SK-N-SH (cell line): ENCODE results near the gene FKBP6. TPM values are rescaled to one million over a fixed set of nuclear protein-coding genes. Genes with fewer than 3 reads are reported as not detected.
"Not testable (repeated sequence)": the region's sequence is repeated elsewhere in the genome, so short reads cannot be mapped to it uniquely, and the experiment has no call there.

Source experiments
- CTCF ChIA-PET: fragments of 300-600, 350-600 bp; formaldehyde crosslinking; extraction: SDS; loops from one replicate; lab custom pipeline; 2021; lab: Yijun Ruan, JAX
- POLR2A ChIA-PET: fragments of 350-600 bp; sonication (Branson Sonifier 250); formaldehyde crosslinking; extraction: SDS; loops from one replicate; lab custom pipeline; 2020; ENCODE audit warnings: antibody characterized with exemption, inconsistent platforms; lab: Yijun Ruan, JAX
- DNase-seq: peaks from one replicate; pipeline ENCODE4 v3.0.0; 2012
- H2AFZ ChIP-seq: fragments of 200-600 bp; sonication (generic); 2 replicates; pipeline ENCODE4 v1.8.1; 2016; ENCODE audit warnings: antibody characterized with exemption, mild to moderate bottlenecking, low read depth
- H3F3A ChIP-seq: fragments of 200-600 bp; sonication (generic); replicated peaks from 2 replicates; pipeline ENCODE3; 2016; ENCODE audit warnings: antibody characterized with exemption, mild to moderate bottlenecking; ENCODE audit not compliant: insufficient read depth
- H3K27ac ChIP-seq, 2 experiments: fragments of 200-500 bp in 1 of 2; fragments of 200-600 bp in 1 of 2; sonication (Bioruptor generic) in 1 of 2; sonication (generic), shearing (Covaris generic) in 1 of 2; 2 replicates each; pipeline versions ENCODE4 v1.5.1 to v1.6.1; 2014 to 2016; ENCODE audit warnings: low read depth in 2 of 2, inconsistent platforms in 1 of 2, low read length in 1 of 2, mild to moderate bottlenecking in 1 of 2, mixed read lengths in 1 of 2
- H3K27me3 ChIP-seq: fragments of 200-600 bp; sonication (generic), shearing (Covaris generic); 2 replicates; pipeline ENCODE4 v1.6.1; 2016; ENCODE audit warnings: mixed run types; ENCODE audit not compliant: insufficient read depth
- H3K36me3 ChIP-seq, 2 experiments: fragments of 200-500 bp in 1 of 2; fragments of 200-600 bp in 1 of 2; sonication (Bioruptor generic) in 1 of 2; sonication (generic) in 1 of 2; replicated peaks in 1 of 2; 2 replicates each; pipeline versions ENCODE3 to v1.5.1; 2014 to 2016; ENCODE audit warnings: low read length in 1 of 2, mild to moderate bottlenecking in 1 of 2; ENCODE audit not compliant: insufficient read depth in 2 of 2, control insufficient read depth in 1 of 2
- H3K4me1 ChIP-seq, 2 experiments: fragments of 200-500 bp in 1 of 2; fragments of 200-600 bp in 1 of 2; sonication (Bioruptor generic) in 1 of 2; sonication (generic), shearing (Covaris generic) in 1 of 2; 2 replicates each; pipeline versions ENCODE4 v1.5.1 to v1.6.1; 2014 to 2016; ENCODE audit warnings: low read depth in 1 of 2, low read length in 1 of 2, mixed run types in 1 of 2; ENCODE audit not compliant: insufficient read depth in 2 of 2, control insufficient read depth in 1 of 2
- H3K4me2 ChIP-seq: fragments of 200-600 bp; sonication (generic), shearing (Covaris generic); 2 replicates; pipeline ENCODE4 v1.6.1; 2017; ENCODE audit warnings: mixed run types
- H3K4me3 ChIP-seq, 2 experiments: fragments of 200-500 bp in 1 of 2; fragments of 200-600 bp in 1 of 2; sonication (Bioruptor generic) in 1 of 2; sonication (generic), shearing (Covaris generic) in 1 of 2; 2 replicates each; pipeline versions ENCODE4 v1.5.1 to v1.8.1; 2014 to 2016; ENCODE audit warnings: low read depth in 2 of 2, inconsistent platforms in 1 of 2, low read length in 1 of 2, mild to moderate bottlenecking in 1 of 2, mixed read lengths in 1 of 2, moderate library complexity in 1 of 2
- H3K79me2 ChIP-seq: fragments of 200-600 bp; sonication (generic); 2 replicates; pipeline ENCODE4 v1.8.1; 2017; ENCODE audit warnings: mild to moderate bottlenecking; ENCODE audit not compliant: insufficient read depth
- H3K9ac ChIP-seq: fragments of 200-600 bp; sonication (generic); 2 replicates; pipeline ENCODE4 v1.6.1; 2017; ENCODE audit warnings: mixed run types
- H3K9me2 ChIP-seq: fragments of 200-600 bp; sonication (generic); 2 replicates; pipeline ENCODE4 v1.6.1; 2017; ENCODE audit warnings: mixed run types
- H3K9me3 ChIP-seq: fragments of 200-600 bp; sonication (generic); 2 replicates; pipeline ENCODE4 v1.6.1; 2017; ENCODE audit warnings: mixed run types, mild to moderate bottlenecking, moderate library complexity
- H4K20me1 ChIP-seq: fragments of 200-600 bp; sonication (generic); 2 replicates; pipeline ENCODE4 v1.6.1; 2017; ENCODE audit warnings: mild to moderate bottlenecking, mixed run types; ENCODE audit not compliant: insufficient read depth
- CHD2 ChIP-seq: fragments of 150-350 bp; IDR thresholded peaks from 2 replicates; pipeline ENCODE4 v1.6.1; 2018; ENCODE audit warnings: low read length; ENCODE audit not compliant: partially characterized antibody
- ELF1 ChIP-seq: IDR thresholded peaks from 2 replicates; pipeline ENCODE4 v1.4.0; 2012
- EP300 ChIP-seq, 2 experiments: IDR thresholded peaks; 2 replicates each; pipeline versions ENCODE4 v1.4.0 to v1.6.1; 2012; ENCODE audit warnings: borderline replicate concordance in 1 of 2, low read depth in 1 of 2, low read length in 1 of 2
- FOXM1 ChIP-seq: IDR thresholded peaks from 2 replicates; pipeline ENCODE4 v1.4.0; 2012; ENCODE audit warnings: low read depth, mild to moderate bottlenecking
- GABPA ChIP-seq: IDR thresholded peaks from 2 replicates; pipeline ENCODE4 v1.4.0; 2012; ENCODE audit warnings: low read depth, mild to moderate bottlenecking
- IRF3 ChIP-seq: fragments of 150-350 bp; IDR thresholded peaks from 2 replicates; pipeline ENCODE4 v1.6.1; 2016; ENCODE audit warnings: mild to moderate bottlenecking, low read depth, low read length
- MEF2A ChIP-seq: IDR thresholded peaks from 2 replicates; pipeline ENCODE4 v1.4.0; 2012; ENCODE audit warnings: low read depth, borderline replicate concordance
- NRF1 ChIP-seq: IDR thresholded peaks from 2 replicates; pipeline ENCODE4 v1.6.1; 2012; ENCODE audit warnings: low read depth, mild to moderate bottlenecking, low read length
- POLR2AphosphoS5 ChIP-seq: IDR thresholded peaks from 2 replicates; pipeline ENCODE4 v1.6.1; 2012; ENCODE audit warnings: low read depth, low read length
- RAD21 ChIP-seq: IDR thresholded peaks from 2 replicates; pipeline ENCODE4 v1.6.1; 2012; ENCODE audit warnings: mild to moderate bottlenecking, low read length
- RFX5 ChIP-seq: IDR thresholded peaks from 2 replicates; pipeline ENCODE4 v1.6.1; 2012; ENCODE audit warnings: mild to moderate bottlenecking, improper control_type of control experiment, low read length
- SIN3A ChIP-seq: IDR thresholded peaks from 2 replicates; pipeline ENCODE4 v1.6.1; 2012; ENCODE audit warnings: low read depth, mild to moderate bottlenecking, low read length, moderate library complexity, borderline replicate concordance
- SMC3 ChIP-seq: IDR thresholded peaks from 2 replicates; pipeline ENCODE4 v1.6.1; 2012; ENCODE audit warnings: low read depth, low read length, improper control_type of control experiment
- TAF1 ChIP-seq: IDR thresholded peaks from 2 replicates; pipeline ENCODE4 v1.6.1; 2012; ENCODE audit warnings: low read depth, mild to moderate bottlenecking, low read length, moderate library complexity, borderline replicate concordance
- TCF12 ChIP-seq: IDR thresholded peaks from 2 replicates; pipeline ENCODE4 v1.4.0; 2012
- USF1 ChIP-seq: IDR thresholded peaks from 2 replicates; pipeline ENCODE4 v1.4.0; 2012; ENCODE audit warnings: low read depth, borderline replicate concordance
- WGBS: methylation state at CpG from one replicate; pipeline ENCODE4 v1.1.6; 2017; ENCODE audit warnings: low lambda C conversion rate; 5-methylcytosine and 5-hydroxymethylcytosine counted together
- polyA plus RNA-seq, 3 experiments: library from polyadenylated mRNA; depleted of rRNA; stranded (reverse); fragments of >200 nt; gene quantifications; 2 replicates each; pipeline ENCODE4 v1.2.3, GENCODE V29; 2012
- TF ChIP-seq, protein P1 (sequence below): fragments of 200-600 bp; sonication (generic); IDR thresholded peaks from 2 replicates; pipeline ENCODE4 v1.6.1; 2017; ENCODE audit warnings: antibody characterized with exemption, mild to moderate bottlenecking, moderate library complexity

The FKBP6 gene
- polyA plus RNA-seq, 1 of the 3 experiments (the other 2 are of a cell fraction): not detected

DNA sequence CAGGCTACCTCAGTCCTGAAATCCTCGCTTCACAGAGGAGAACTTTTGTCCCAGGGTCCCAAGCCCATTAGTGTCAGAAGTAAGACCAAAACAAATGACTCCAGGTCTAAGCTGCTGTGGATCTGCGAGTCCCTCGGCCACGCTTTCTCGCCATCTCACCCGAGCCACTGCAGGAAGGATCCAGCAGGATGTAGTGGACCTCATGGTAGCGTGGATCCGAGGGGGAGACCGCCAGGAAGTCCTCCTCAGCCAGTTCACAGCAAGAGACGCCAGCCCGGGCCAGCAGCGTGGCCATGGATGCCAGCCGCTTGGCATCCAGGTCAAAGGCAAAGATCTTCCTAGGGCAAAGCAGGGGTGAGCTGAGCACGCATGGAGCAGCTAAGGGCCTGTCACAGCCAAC, 23.9 kb upstream of the FKBP6 start:
- peaks cover 0 to 9% of the 10 kb centered on the region in 2 experiments; a peak in 1 of 4 replicates for H3K4me1 ChIP-seq
- peaks cover 24% of the 10 kb centered on the region; the same call in 1 of the 2 replicates for H3K79me2 ChIP-seq
- WGBS: 99% methylated on average over 10 of the region's 14 CpGs
- no peaks in the 10 kb centered on the region for H3K9me2 ChIP-seq
- DNase-seq: no peak
- no peak overlapping the region for H2AFZ ChIP-seq
- H3K27ac ChIP-seq: no peak overlapping the region
- no peak overlapping the region for H3K4me3 ChIP-seq
- TF ChIP-seq EP300 (IDR thresholded peaks at IDR 0.05; ENCODE audit: borderline replicate concordance in 1 of 2, low read depth in 1 of 2, low read length in 1 of 2) (no peak), CHD2 (no peak), POLR2AphosphoS5 (no peak), ELF1 (no peak), TCF12 (no peak), GABPA (no peak), RFX5 (no peak), MEF2A (no peak), IRF3 (no peak), SIN3A (no peak), NRF1 (no peak), USF1 (no peak), TAF1 (no peak), FOXM1 (no peak), SMC3 (no peak)
- no peaks in the 10 kb centered on the region for H4K20me1 ChIP-seq
- ChIA-PET CTCF (interaction anchor here (0.7 kb wide), 1 partner anchor 218 kb away, joined by 3 read pairs; the partner anchor contains the start of gene BAZ1B), POLR2A (no interaction called here)
- H3K9ac ChIP-seq: no peak overlapping the region
- no peaks in the 10 kb centered on the region for H3K27me3 ChIP-seq
- H3K4me2 ChIP-seq: no peak overlapping the region
- H3F3A ChIP-seq: no peaks in the 10 kb centered on the region
- no peaks in the 10 kb centered on the region for H3K9me3 ChIP-seq
- peaks cover 10 to 27% of the 10 kb centered on the region in 2 experiments for H3K36me3 ChIP-seq

GRCh38 chr7:73304612-73305387, 23.2 kb upstream of the FKBP6 start:
- TF ChIP-seq, protein P1, sequence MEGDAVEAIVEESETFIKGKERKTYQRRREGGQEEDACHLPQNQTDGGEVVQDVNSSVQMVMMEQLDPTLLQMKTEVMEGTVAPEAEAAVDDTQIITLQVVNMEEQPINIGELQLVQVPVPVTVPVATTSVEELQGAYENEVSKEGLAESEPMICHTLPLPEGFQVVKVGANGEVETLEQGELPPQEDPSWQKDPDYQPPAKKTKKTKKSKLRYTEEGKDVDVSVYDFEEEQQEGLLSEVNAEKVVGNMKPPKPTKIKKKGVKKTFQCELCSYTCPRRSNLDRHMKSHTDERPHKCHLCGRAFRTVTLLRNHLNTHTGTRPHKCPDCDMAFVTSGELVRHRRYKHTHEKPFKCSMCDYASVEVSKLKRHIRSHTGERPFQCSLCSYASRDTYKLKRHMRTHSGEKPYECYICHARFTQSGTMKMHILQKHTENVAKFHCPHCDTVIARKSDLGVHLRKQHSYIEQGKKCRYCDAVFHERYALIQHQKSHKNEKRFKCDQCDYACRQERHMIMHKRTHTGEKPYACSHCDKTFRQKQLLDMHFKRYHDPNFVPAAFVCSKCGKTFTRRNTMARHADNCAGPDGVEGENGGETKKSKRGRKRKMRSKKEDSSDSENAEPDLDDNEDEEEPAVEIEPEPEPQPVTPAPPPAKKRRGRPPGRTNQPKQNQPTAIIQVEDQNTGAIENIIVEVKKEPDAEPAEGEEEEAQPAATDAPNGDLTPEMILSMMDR: peak; percentile 25; the same call in 1 of the 2 replicates
- TF ChIP-seq RAD21: peak; percentile 24; the same call in 1 of the 2 replicates
- WGBS: 82% methylated on average over 11 of the region's 15 CpGs
- H3K4me2 ChIP-seq, H3K9me3 ChIP-seq, H3F3A ChIP-seq, DNase-seq, H3K27ac ChIP-seq, H2AFZ ChIP-seq, POLR2A ChIA-PET, H4K20me1 ChIP-seq, H3K9ac ChIP-seq, H3K27me3 ChIP-seq, H3K4me3 ChIP-seq, H3K9me2 ChIP-seq: not testable (repeated sequence)
- CTCF ChIA-PET: interaction anchor here (0.7 kb wide), 1 partner anchor 217 kb away, joined by 3 read pairs; the partner anchor contains the start of gene BAZ1B
- Histone ChIP-seq H3K79me2 (peaks cover 32% of the 10 kb centered on the region; the same call in 1 of the 2 replicates), H3K36me3 (peaks cover 10 to 27% of the 10 kb centered on the region in 2 experiments), H3K4me1 (peaks cover 0 to 13% of the 10 kb centered on the region in 2 experiments; a peak in 1 of 4 replicates)
